GM19239 (cell line): ENCODE data around the gene OGFOD3.
"Not testable (repeated sequence)": the region's sequence is repeated elsewhere in the genome, so short reads cannot be mapped to it uniquely, and the experiment has no call there.

ENCODE experiments used
- DNase-seq: peaks from one replicate; pipeline ENCODE4 v3.0.0; 2011; ENCODE audit warnings: low spot score; ENCODE audit not compliant: insufficient read length
- FAIRE-seq: peaks from 2 replicates; lab custom pipeline; 2011; peaks lifted over from hg19 to GRCh38; lab: Jason Lieb, UNC

OGFOD3 gene

GRCh38 chr17:82436601-82437324 lies 18.4 kb upstream of the OGFOD3 start:
- DNase-seq (no peak), FAIRE-seq (no peak)

GRCh38 chr17:82435601-82436583 lies 17.5 kb upstream of the OGFOD3 start:
- FAIRE-seq (no peak), DNase-seq (no peak)

- DNase-seq, result no peak
- FAIRE-seq, result no peak
Measured at GRCh38 chr17:82435103-82435502, 16.7 kb upstream of the OGFOD3 start.

GRCh38 chr17:82434216-82434565 lies 15.8 kb upstream of the OGFOD3 start:
- DNase-seq, result no peak
- peak; percentile 75 for FAIRE-seq

- FAIRE-seq (no peak), DNase-seq (no peak)
Measured at GRCh38 chr17:82433560-82434215, 15.3 kb upstream of the OGFOD3 start.

- DNase-seq, result no peak
- no peak for FAIRE-seq
Measured at GRCh38 chr17:82432017-82432416, 13.6 kb upstream of the OGFOD3 start.

GRCh38 chr17:82429824-82430223 lies 11.4 kb upstream of the OGFOD3 start:
- DNase-seq (no peak), FAIRE-seq (no peak)

GRCh38 chr17:82428546-82428945 lies 10.2 kb upstream of the OGFOD3 start:
- DNase-seq (no peak), FAIRE-seq (no peak)

GRCh38 chr17:82424863-82425159 lies 6.4 kb upstream of the OGFOD3 start:
- no peak for FAIRE-seq

GRCh38 chr17:82424001-82424862 lies 5.8 kb upstream of the OGFOD3 start:
- no peak for DNase-seq

More at GRCh38 chr17:82424863-82425159, 6.4 kb upstream of the OGFOD3 start:
- DNase-seq, result no peak

GRCh38 chr17:82419540-82419939 lies 1.2 kb upstream of the OGFOD3 start:
- DNase-seq (no peak), FAIRE-seq (peak; percentile 79)

More at GRCh38 chr17:82424001-82424862, 5.8 kb upstream of the OGFOD3 start:
- FAIRE-seq, result peak; percentile 28

GRCh38 chr17:82416771-82417170 lies 1.6 kb downstream of the OGFOD3 start:
- DNase-seq (no peak), FAIRE-seq (no peak)

GRCh38 chr17:82416264-82416663 lies 2.1 kb downstream of the OGFOD3 start:
- DNase-seq, result no peak
- no peak for FAIRE-seq

- DNase-seq (no peak), FAIRE-seq (no peak)
Measured at GRCh38 chr17:82415786-82416185, 2.6 kb downstream of the OGFOD3 start.

- no peak for DNase-seq
- no peak for FAIRE-seq
Measured at GRCh38 chr17:82415336-82415735, 3.0 kb downstream of the OGFOD3 start.

GRCh38 chr17:82414548-82415281 lies 3.7 kb downstream of the OGFOD3 start:
- peak; percentile 82 for FAIRE-seq

GRCh38 chr17:82412535-82413520 lies 5.6 kb downstream of the OGFOD3 start:
- FAIRE-seq, result no peak
- no peak for DNase-seq

More at GRCh38 chr17:82414548-82415281, 3.7 kb downstream of the OGFOD3 start:
- peak; percentile 70 for DNase-seq

GRCh38 chr17:82412081-82412480 lies 6.3 kb downstream of the OGFOD3 start:
- FAIRE-seq, DNase-seq: not testable (repeated sequence)
